Mesendoderm (in vitro differentiated cells): ENCODE results near the gene SLC25A13.

Experiments used
- DNase-seq: peaks from one replicate; pipeline ENCODE4 v3.0.0; 2013
- H2AK5ac ChIP-seq: 2 replicates; pipeline ENCODE4 v1.6.1; 2013; ENCODE audit warnings: low read length, inconsistent platforms
- H2BK120ac ChIP-seq: 2 replicates; pipeline ENCODE4 v1.6.1; 2013; ENCODE audit warnings: low read depth, mild to moderate bottlenecking, low read length, moderate library complexity, mixed read lengths
- H2BK15ac ChIP-seq: replicated peaks from 2 replicates; pipeline ENCODE4 v1.6.1; 2013; ENCODE audit warnings: low read depth, mild to moderate bottlenecking, moderate library complexity
- H2BK5ac ChIP-seq: 2 replicates; pipeline ENCODE4 v1.6.1; 2013; ENCODE audit warnings: low read length, inconsistent platforms
- H3K18ac ChIP-seq: 2 replicates; pipeline ENCODE4 v1.6.1; 2013; ENCODE audit warnings: mild to moderate bottlenecking, low read length, mixed read lengths
- H3K23ac ChIP-seq: one replicate; pipeline ENCODE4 v1.6.1; 2013; ENCODE audit warnings: low read length
- H3K27ac ChIP-seq: 2 replicates; pipeline ENCODE4 v1.5.1; 2013; ENCODE audit warnings: low read depth, mild to moderate bottlenecking, inconsistent platforms, low read length, moderate library complexity
- H3K27me3 ChIP-seq: 2 replicates; pipeline ENCODE4 v1.6.1; 2013; ENCODE audit warnings: low read length, control low read depth, mild to moderate bottlenecking, inconsistent platforms; ENCODE audit not compliant: insufficient read depth, poor library complexity
- H3K36me3 ChIP-seq: 2 replicates; pipeline ENCODE4 v1.6.1; 2013; ENCODE audit warnings: low read length, inconsistent platforms; ENCODE audit not compliant: control insufficient read depth, insufficient read depth
- H3K4ac ChIP-seq: one replicate; pipeline ENCODE4 v1.6.1; 2013; ENCODE audit warnings: low read depth, mild to moderate bottlenecking, low read length, moderate library complexity
- H3K4me1 ChIP-seq: 2 replicates; pipeline ENCODE4 v1.6.1; 2013; ENCODE audit warnings: low read depth, low read length, inconsistent platforms; ENCODE audit not compliant: control insufficient read depth
- H3K4me2 ChIP-seq: 2 replicates; pipeline ENCODE4 v1.6.1; 2013; ENCODE audit warnings: low read length
- H3K4me3 ChIP-seq: 2 replicates; pipeline ENCODE4 v1.5.1; 2013; ENCODE audit warnings: mild to moderate bottlenecking, low read length
- H3K56ac ChIP-seq: one replicate; pipeline ENCODE4 v1.6.1; 2013; ENCODE audit warnings: low read length
- H3K79me1 ChIP-seq: 2 replicates; pipeline ENCODE4 v1.6.1; 2013; ENCODE audit warnings: low read length, inconsistent platforms
- H3K79me2 ChIP-seq: 2 replicates; pipeline ENCODE4 v1.6.1; 2013; ENCODE audit warnings: mild to moderate bottlenecking, low read length; ENCODE audit not compliant: control insufficient read depth, insufficient read depth
- H3K9ac ChIP-seq: 2 replicates; pipeline ENCODE4 v1.6.1; 2013; ENCODE audit warnings: low read length, inconsistent platforms
- H4K5ac ChIP-seq: one replicate; pipeline ENCODE4 v1.6.1; 2013; ENCODE audit warnings: low read length
- H4K8ac ChIP-seq: one replicate; pipeline ENCODE4 v1.6.1; 2013; ENCODE audit warnings: low read depth, mild to moderate bottlenecking, control low read depth, low read length, moderate library complexity
- WGBS: extraction: QIAGEN DNeasy Blood & Tissue Kit; methylation state at CpG from one replicate; pipeline ENCODE4 v1.1.7; 2013; ENCODE audit warnings: low lambda C conversion rate, missing lambda C conversion rate; ENCODE audit not compliant: insufficient coverage; ENCODE audit errors: extremely low coverage; 5-methylcytosine and 5-hydroxymethylcytosine counted together

Gene SLC25A13

GRCh38 chr7:96266015-96266414 lies 55.9 kb downstream of the SLC25A13 start:
- Histone ChIP-seq H3K23ac (no peak overlapping the region), H3K18ac (no peak overlapping the region), H4K5ac (no peak overlapping the region), H3K4ac (no peak overlapping the region), H3K79me1 (peaks cover 24% of the 10 kb centered on the region), H3K4me3 (no peak overlapping the region), H2BK120ac (no peak overlapping the region), H3K4me1 (no peaks in the 10 kb centered on the region), H3K79me2 (peaks cover 6% of the 10 kb centered on the region), H3K4me2 (no peak overlapping the region), H4K8ac (no peak overlapping the region), H3K36me3 (no peaks in the 10 kb centered on the region), H3K56ac (no peak overlapping the region), H2BK15ac (no peak overlapping the region), H3K27me3 (no peaks in the 10 kb centered on the region), H3K27ac (no peak overlapping the region), H2BK5ac (no peak overlapping the region), H3K9ac (no peak overlapping the region), H2AK5ac (no peak overlapping the region)
- no peak for DNase-seq
- WGBS, result no CpG with 5 or more reads among the region's 1 CpG

GRCh38 chr7:96253964-96254363 lies 67.9 kb downstream of the SLC25A13 start:
- H3K4me1 ChIP-seq, result no peaks in the 10 kb centered on the region
- H3K4me3 ChIP-seq, result no peak overlapping the region
- no peak overlapping the region for H3K18ac ChIP-seq
- WGBS, result no CpG with 5 or more reads among the region's 3 CpGs
- H3K79me2 ChIP-seq, result no peaks in the 10 kb centered on the region
- no peaks in the 10 kb centered on the region for H3K36me3 ChIP-seq
- H3K4me2 ChIP-seq, result no peak overlapping the region
- peaks cover 8% of the 10 kb centered on the region for H3K79me1 ChIP-seq
- no peak overlapping the region for H4K5ac ChIP-seq
- no peak overlapping the region for H4K8ac ChIP-seq
- H3K9ac ChIP-seq, result no peak overlapping the region
- no peak overlapping the region for H3K4ac ChIP-seq
- H3K27ac ChIP-seq, result no peak overlapping the region
- no peak overlapping the region for H2AK5ac ChIP-seq
- H2BK15ac ChIP-seq, result no peak overlapping the region
- no peak overlapping the region for H3K23ac ChIP-seq
- H3K27me3 ChIP-seq, result no peaks in the 10 kb centered on the region
- DNase-seq, result no peak
- no peak overlapping the region for H3K56ac ChIP-seq
- no peak overlapping the region for H2BK120ac ChIP-seq
- H2BK5ac ChIP-seq, result no peak overlapping the region

- no peak overlapping the region for H3K56ac ChIP-seq
- H3K36me3 ChIP-seq, result no peaks in the 10 kb centered on the region
- H3K4me3 ChIP-seq, result no peak overlapping the region
- no peak overlapping the region for H3K9ac ChIP-seq
- no peak overlapping the region for H3K4me2 ChIP-seq
- no peak overlapping the region for H2BK5ac ChIP-seq
- no peak for DNase-seq
- no peak overlapping the region for H4K5ac ChIP-seq
- H3K4me1 ChIP-seq, result no peaks in the 10 kb centered on the region
- peaks cover 8% of the 10 kb centered on the region for H3K79me1 ChIP-seq
- no peaks in the 10 kb centered on the region for H3K27me3 ChIP-seq
- H3K4ac ChIP-seq, result no peak overlapping the region
- H3K79me2 ChIP-seq, result no peaks in the 10 kb centered on the region
- no CpG with 5 or more reads among the region's 2 CpGs for WGBS
- H3K23ac ChIP-seq, result no peak overlapping the region
- H2AK5ac ChIP-seq, result no peak overlapping the region
- H3K27ac ChIP-seq, result no peak overlapping the region
- H2BK15ac ChIP-seq, result no peak overlapping the region
- no peak overlapping the region for H2BK120ac ChIP-seq
- no peak overlapping the region for H3K18ac ChIP-seq
- no peak overlapping the region for H4K8ac ChIP-seq
Observed at GRCh38 chr7:96253441-96253840, 68.5 kb downstream of the SLC25A13 start.

GRCh38 chr7:96250776-96251361 lies 71.0 kb downstream of the SLC25A13 start:
- DNase-seq, result no peak
- Histone ChIP-seq H3K4me1 (no peaks in the 10 kb centered on the region), H3K79me2 (no peaks in the 10 kb centered on the region), H3K4me3 (no peak overlapping the region), H3K23ac (no peak overlapping the region), H3K4ac (no peak overlapping the region), H3K56ac (no peak overlapping the region), H4K5ac (no peak overlapping the region), H3K9ac (no peak overlapping the region), H3K27me3 (no peaks in the 10 kb centered on the region), H3K27ac (no peak overlapping the region), H3K18ac (no peak overlapping the region), H2BK5ac (no peak overlapping the region), H2AK5ac (no peak overlapping the region), H4K8ac (no peak overlapping the region), H2BK120ac (no peak overlapping the region), H2BK15ac (no peak overlapping the region), H3K79me1 (peaks cover 9% of the 10 kb centered on the region), H3K4me2 (no peak overlapping the region), H3K36me3 (no peaks in the 10 kb centered on the region)
- no CpG with 5 or more reads among the region's 7 CpGs for WGBS

GRCh38 chr7:96248405-96248804 lies 73.5 kb downstream of the SLC25A13 start:
- no peak overlapping the region for H3K9ac ChIP-seq
- H2BK120ac ChIP-seq, result no peak overlapping the region
- H3K79me2 ChIP-seq, result no peaks in the 10 kb centered on the region
- H2BK5ac ChIP-seq, result no peak overlapping the region
- no peak overlapping the region for H3K4ac ChIP-seq
- no CpG with 5 or more reads among the region's 2 CpGs for WGBS
- H2AK5ac ChIP-seq, result no peak overlapping the region
- H3K79me1 ChIP-seq, result peaks cover 15% of the 10 kb centered on the region
- H2BK15ac ChIP-seq, result no peak overlapping the region
- H4K5ac ChIP-seq, result no peak overlapping the region
- no peak overlapping the region for H3K4me2 ChIP-seq
- H3K36me3 ChIP-seq, result no peaks in the 10 kb centered on the region
- no peak overlapping the region for H3K27ac ChIP-seq
- no peak overlapping the region for H3K18ac ChIP-seq
- H3K27me3 ChIP-seq, result no peaks in the 10 kb centered on the region
- H3K23ac ChIP-seq, result no peak overlapping the region
- peaks cover 4% of the 10 kb centered on the region for H3K4me1 ChIP-seq
- H4K8ac ChIP-seq, result no peak overlapping the region
- no peak overlapping the region for H3K56ac ChIP-seq
- H3K4me3 ChIP-seq, result no peak overlapping the region
- DNase-seq, result no peak

GRCh38 chr7:96246919-96247318 lies 75.0 kb downstream of the SLC25A13 start:
- Histone ChIP-seq H3K36me3 (no peaks in the 10 kb centered on the region), H4K8ac (no peak overlapping the region), H3K27ac (no peak overlapping the region), H3K23ac (no peak overlapping the region), H3K4me1 (peaks cover 4% of the 10 kb centered on the region), H3K56ac (no peak overlapping the region), H3K27me3 (no peaks in the 10 kb centered on the region), H2AK5ac (no peak overlapping the region), H4K5ac (no peak overlapping the region), H3K4me2 (no peak overlapping the region), H3K79me2 (no peaks in the 10 kb centered on the region), H3K9ac (no peak overlapping the region), H3K4ac (no peak overlapping the region), H2BK15ac (no peak overlapping the region), H3K18ac (no peak overlapping the region), H2BK5ac (no peak overlapping the region), H3K79me1 (peaks cover 18% of the 10 kb centered on the region), H3K4me3 (no peak overlapping the region), H2BK120ac (no peak overlapping the region)
- DNase-seq, result no peak
- WGBS, result no CpG with 5 or more reads among the region's 3 CpGs
